Neural progenitor cell (in vitro differentiated cells): ENCODE measurements around the gene EHMT1. TPM values are rescaled to one million over a fixed set of nuclear protein-coding genes. Genes with fewer than 3 reads are reported as not detected.

ENCODE experiments used
- DNase-seq: peaks from one replicate; pipeline ENCODE4 v3.0.0-alpha.2; 2016; ENCODE audit warnings: low spot score
- H2AFZ ChIP-seq: fragments of 200-600 bp; sonication (generic); replicated peaks from 2 replicates; pipeline ENCODE4 v1.6.1; 2016; ENCODE audit warnings: antibody characterized with exemption
- H3F3A ChIP-seq: fragments of 200-600 bp; sonication (generic); 2 replicates; pipeline ENCODE4 v1.6.1; 2016; ENCODE audit warnings: antibody characterized with exemption, low read depth
- H3K27ac ChIP-seq: fragments of 200-600 bp; sonication (generic); 2 replicates; pipeline ENCODE4 v1.5.1; 2016; ENCODE audit warnings: mild to moderate bottlenecking
- H3K27me3 ChIP-seq: fragments of 200-600 bp; sonication (generic); 2 replicates; pipeline ENCODE4 v1.6.1; 2016; ENCODE audit warnings: mild to moderate bottlenecking, moderate library complexity
- H3K36me3 ChIP-seq: fragments of 200-600 bp; sonication (generic); 2 replicates; pipeline ENCODE4 v1.5.1; 2016
- H3K4me1 ChIP-seq: fragments of 200-600 bp; sonication (generic); 2 replicates; pipeline ENCODE4 v1.6.1; 2016; ENCODE audit warnings: mixed run types
- H3K4me2 ChIP-seq: fragments of 200-600 bp; sonication (generic); 2 replicates; pipeline ENCODE4 v1.6.1; 2016
- H3K4me3 ChIP-seq: fragments of 200-600 bp; sonication (generic); 2 replicates; pipeline ENCODE4 v1.5.1; 2016
- H3K79me2 ChIP-seq: fragments of 200-600 bp; sonication (generic); 2 replicates; pipeline ENCODE4 v1.6.1; 2016; ENCODE audit warnings: low read depth
- H3K9ac ChIP-seq: fragments of 200-600 bp; sonication (generic); 2 replicates; pipeline ENCODE4 v1.6.1; 2016
- H3K9me3 ChIP-seq: fragments of 200-600 bp; sonication (generic); 2 replicates; pipeline ENCODE4 v1.5.1; 2016; ENCODE audit warnings: low read depth
- H4K20me1 ChIP-seq: fragments of 200-600 bp; sonication (generic); 2 replicates; pipeline ENCODE4 v1.6.1; 2016; ENCODE audit warnings: low read depth
- H3K27ac Mint-ChIP-seq: 3 replicates; pipeline ENCODE4 v1.8.0; 2021; ENCODE audit warnings: mixed read lengths
- H3K27me3 Mint-ChIP-seq: 2 replicates; pipeline ENCODE4 v1.8.0; 2022; ENCODE audit warnings: low read depth, mild to moderate bottlenecking, inconsistent platforms, moderate library complexity, mixed read lengths; ENCODE audit not compliant: insufficient read depth
- H3K36me3 Mint-ChIP-seq: 3 replicates; pipeline ENCODE4 v1.8.0; 2021; ENCODE audit warnings: mixed read lengths
- H3K4me1 Mint-ChIP-seq: 3 replicates; pipeline ENCODE4 v1.8.0; 2021; ENCODE audit warnings: mixed read lengths
- H3K4me3 Mint-ChIP-seq: 3 replicates; pipeline ENCODE4 v1.8.0; 2021; ENCODE audit warnings: mild to moderate bottlenecking, moderate library complexity, mixed read lengths
- H3K9me3 Mint-ChIP-seq: 3 replicates; pipeline ENCODE4 v1.8.0; 2020; ENCODE audit warnings: mixed read lengths
- EZH2 ChIP-seq: fragments of 200-600 bp; sonication (generic); IDR thresholded peaks from 2 replicates; pipeline ENCODE4 v1.6.1; 2017; ENCODE audit warnings: antibody characterized with exemption, mild to moderate bottlenecking, moderate library complexity
- EZH2phosphoT487 ChIP-seq: fragments of 200-600 bp; sonication (generic); IDR thresholded peaks from 2 replicates; pipeline ENCODE4 v1.6.1; 2017; ENCODE audit warnings: antibody characterized with exemption
- total RNA-seq: library from RNA; depleted of rRNA; stranded (reverse); fragments of >200 nt; gene quantifications from 2 replicates; pipeline ENCODE4 v1.2.3, GENCODE V29; 2015; ENCODE audit warnings: low replicate concordance
- TF ChIP-seq, protein P1 (sequence below): fragments of 200-600 bp; sonication (generic); IDR thresholded peaks from 2 replicates; pipeline ENCODE4 v1.5.1; 2017; ENCODE audit warnings: antibody characterized with exemption, mild to moderate bottlenecking

The EHMT1 gene
- total RNA-seq, 1 donor from 2014 or later: 47.8 TPM

DNA sequence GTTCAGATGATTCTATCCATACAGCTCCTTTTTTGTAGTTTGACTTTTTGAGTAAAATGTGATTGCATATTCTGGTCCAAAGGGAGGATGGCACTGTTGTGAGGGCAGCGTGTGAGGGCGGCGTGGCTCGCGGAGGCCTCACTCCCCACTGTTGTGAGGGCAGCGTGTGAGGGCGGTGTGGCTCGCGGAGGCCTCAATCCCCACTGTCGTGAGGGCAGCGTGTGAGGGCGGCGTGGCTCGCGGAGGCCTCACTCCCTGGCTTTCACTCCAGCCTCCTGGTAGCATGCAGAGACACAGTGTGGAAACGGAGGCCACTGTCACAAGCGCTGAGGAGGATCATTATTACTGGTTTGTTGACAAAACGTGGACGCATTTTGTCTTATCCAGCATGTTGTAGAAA lies 79.0 kb downstream of the EHMT1 start:
- peaks cover 48% of the 10 kb centered on the region for H4K20me1 ChIP-seq

GRCh38 chr9:137700911-137701310 lies 82.1 kb downstream of the EHMT1 start:
- Histone ChIP-seq H3K36me3 (peaks cover 10% of the 10 kb centered on the region), H3K27ac (no peak overlapping the region), H3K79me2 (peaks cover 100% of the 10 kb centered on the region), H3K4me2 (no peak overlapping the region), H3K9me3 (no peaks in the 10 kb centered on the region), H3K9ac (no peak overlapping the region), H4K20me1 (peaks cover 34% of the 10 kb centered on the region), H3K4me1 (peaks cover under 1% of the 10 kb centered on the region), H3K27me3 (no peaks in the 10 kb centered on the region), H3F3A (no peaks in the 10 kb centered on the region), H3K4me3 (no peak overlapping the region), H2AFZ (no peak overlapping the region)
- peaks cover 2% of the 10 kb centered on the region for H3K27me3 Mint-ChIP-seq
- peaks cover 36% of the 10 kb centered on the region for H3K9me3 Mint-ChIP-seq
- TF ChIP-seq, protein P1, sequence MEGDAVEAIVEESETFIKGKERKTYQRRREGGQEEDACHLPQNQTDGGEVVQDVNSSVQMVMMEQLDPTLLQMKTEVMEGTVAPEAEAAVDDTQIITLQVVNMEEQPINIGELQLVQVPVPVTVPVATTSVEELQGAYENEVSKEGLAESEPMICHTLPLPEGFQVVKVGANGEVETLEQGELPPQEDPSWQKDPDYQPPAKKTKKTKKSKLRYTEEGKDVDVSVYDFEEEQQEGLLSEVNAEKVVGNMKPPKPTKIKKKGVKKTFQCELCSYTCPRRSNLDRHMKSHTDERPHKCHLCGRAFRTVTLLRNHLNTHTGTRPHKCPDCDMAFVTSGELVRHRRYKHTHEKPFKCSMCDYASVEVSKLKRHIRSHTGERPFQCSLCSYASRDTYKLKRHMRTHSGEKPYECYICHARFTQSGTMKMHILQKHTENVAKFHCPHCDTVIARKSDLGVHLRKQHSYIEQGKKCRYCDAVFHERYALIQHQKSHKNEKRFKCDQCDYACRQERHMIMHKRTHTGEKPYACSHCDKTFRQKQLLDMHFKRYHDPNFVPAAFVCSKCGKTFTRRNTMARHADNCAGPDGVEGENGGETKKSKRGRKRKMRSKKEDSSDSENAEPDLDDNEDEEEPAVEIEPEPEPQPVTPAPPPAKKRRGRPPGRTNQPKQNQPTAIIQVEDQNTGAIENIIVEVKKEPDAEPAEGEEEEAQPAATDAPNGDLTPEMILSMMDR: no peak
- TF ChIP-seq EZH2 (no peak), EZH2phosphoT487 (no peak)
- no peak overlapping the region for H3K27ac Mint-ChIP-seq
- DNase-seq: no peak
- peaks cover 6% of the 10 kb centered on the region for H3K4me1 Mint-ChIP-seq
- peaks cover 43% of the 10 kb centered on the region for H3K36me3 Mint-ChIP-seq
- no peak overlapping the region for H3K4me3 Mint-ChIP-seq

More for the DNA sequence above, 79.0 kb downstream of the EHMT1 start:
- Histone ChIP-seq H3K79me2 (peaks cover 92% of the 10 kb centered on the region), H3F3A (peaks cover 3% of the 10 kb centered on the region), H3K4me1 (peaks cover 14% of the 10 kb centered on the region), H3K4me2 (no peak overlapping the region), H3K4me3 (no peak overlapping the region), H3K27ac (no peak overlapping the region), H2AFZ (no peak overlapping the region), H3K9ac (no peak overlapping the region), H3K36me3 (peaks cover 10% of the 10 kb centered on the region), H3K27me3 (no peaks in the 10 kb centered on the region), H3K9me3 (no peaks in the 10 kb centered on the region)
- TF ChIP-seq EZH2 (no peak), EZH2phosphoT487 (no peak)
- TF ChIP-seq, protein P1: no peak
- DNase-seq: no peak
- Mint-ChIP-seq H3K27ac (no peak overlapping the region), H3K27me3 (peaks cover 4% of the 10 kb centered on the region), H3K4me3 (no peak overlapping the region), H3K4me1 (peaks cover 11% of the 10 kb centered on the region), H3K36me3 (peaks cover 31% of the 10 kb centered on the region), H3K9me3 (peaks cover 23% of the 10 kb centered on the region)

DNA sequence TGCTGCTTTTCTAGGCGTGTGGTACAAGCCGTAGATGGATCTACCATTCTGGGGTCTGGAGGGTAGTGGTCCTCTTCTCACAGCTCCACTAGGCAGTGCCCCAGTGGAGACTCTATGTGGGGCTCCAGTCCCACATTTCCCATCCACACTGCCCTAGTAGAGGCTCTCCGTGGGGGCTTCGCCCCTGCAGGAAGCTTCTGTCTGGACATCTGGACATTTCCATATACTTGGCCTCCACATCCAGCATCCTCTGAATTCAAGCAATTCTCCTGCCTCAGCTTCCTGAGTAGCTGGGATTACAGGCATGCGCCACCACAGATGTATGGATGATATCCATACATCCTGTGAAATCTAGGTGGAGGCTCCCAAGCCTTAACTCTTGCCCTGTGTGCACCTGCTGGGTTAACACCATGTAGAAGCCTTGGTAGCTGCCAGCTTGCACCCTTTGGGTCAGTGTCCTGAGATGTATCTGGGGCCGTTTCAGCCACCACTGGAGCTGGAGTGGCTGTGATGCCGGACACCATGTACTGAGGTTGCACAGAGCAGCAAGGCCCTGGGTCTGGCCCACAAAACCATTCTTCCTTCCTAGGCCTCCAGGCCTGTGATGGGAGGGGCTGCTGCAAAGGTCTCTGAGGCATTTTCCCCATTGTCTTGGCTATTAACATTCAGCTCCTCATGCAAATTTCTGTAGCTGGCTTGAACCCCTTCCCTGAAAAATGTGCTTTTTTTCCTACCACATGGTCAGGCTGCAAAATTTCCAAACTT lies 84.0 kb downstream of the EHMT1 start:
- H3K4me3 Mint-ChIP-seq: no peak overlapping the region
- TF ChIP-seq EZH2phosphoT487 (no peak), EZH2 (no peak)
- TF ChIP-seq, protein P1: no peak
- peaks cover 8% of the 10 kb centered on the region for H3K4me1 Mint-ChIP-seq
- peaks cover 32% of the 10 kb centered on the region for H3K9me3 Mint-ChIP-seq
- no peak overlapping the region for H2AFZ ChIP-seq
- H3K36me3 ChIP-seq: peaks cover 10% of the 10 kb centered on the region
- peaks cover 4% of the 10 kb centered on the region for H3K4me1 ChIP-seq
- DNase-seq: no peak
- H3K27me3 ChIP-seq: no peaks in the 10 kb centered on the region
- no peak overlapping the region for H3K27ac Mint-ChIP-seq
- peaks cover 30% of the 10 kb centered on the region for H3K36me3 Mint-ChIP-seq
- no peak overlapping the region for H3K4me3 ChIP-seq
- H3K27me3 Mint-ChIP-seq: peaks cover 2% of the 10 kb centered on the region
- H3K4me2 ChIP-seq: no peak overlapping the region
- H3K27ac ChIP-seq: no peak overlapping the region
- no peak overlapping the region for H3K9ac ChIP-seq
- no peaks in the 10 kb centered on the region for H3F3A ChIP-seq
- peaks cover 100% of the 10 kb centered on the region for H3K79me2 ChIP-seq
- H4K20me1 ChIP-seq: peaks cover 37% of the 10 kb centered on the region
- no peaks in the 10 kb centered on the region for H3K9me3 ChIP-seq
